ENCODE data around the gene NSD1. TPM values are rescaled to one million over a fixed set of nuclear protein-coding genes. Genes with fewer than 3 reads are reported as not detected.

NSD1 gene
- total and polyA plus RNA-seq, 7 experiments from 2014 or later = 57.0 to 126 (median 114) TPM

DNA sequence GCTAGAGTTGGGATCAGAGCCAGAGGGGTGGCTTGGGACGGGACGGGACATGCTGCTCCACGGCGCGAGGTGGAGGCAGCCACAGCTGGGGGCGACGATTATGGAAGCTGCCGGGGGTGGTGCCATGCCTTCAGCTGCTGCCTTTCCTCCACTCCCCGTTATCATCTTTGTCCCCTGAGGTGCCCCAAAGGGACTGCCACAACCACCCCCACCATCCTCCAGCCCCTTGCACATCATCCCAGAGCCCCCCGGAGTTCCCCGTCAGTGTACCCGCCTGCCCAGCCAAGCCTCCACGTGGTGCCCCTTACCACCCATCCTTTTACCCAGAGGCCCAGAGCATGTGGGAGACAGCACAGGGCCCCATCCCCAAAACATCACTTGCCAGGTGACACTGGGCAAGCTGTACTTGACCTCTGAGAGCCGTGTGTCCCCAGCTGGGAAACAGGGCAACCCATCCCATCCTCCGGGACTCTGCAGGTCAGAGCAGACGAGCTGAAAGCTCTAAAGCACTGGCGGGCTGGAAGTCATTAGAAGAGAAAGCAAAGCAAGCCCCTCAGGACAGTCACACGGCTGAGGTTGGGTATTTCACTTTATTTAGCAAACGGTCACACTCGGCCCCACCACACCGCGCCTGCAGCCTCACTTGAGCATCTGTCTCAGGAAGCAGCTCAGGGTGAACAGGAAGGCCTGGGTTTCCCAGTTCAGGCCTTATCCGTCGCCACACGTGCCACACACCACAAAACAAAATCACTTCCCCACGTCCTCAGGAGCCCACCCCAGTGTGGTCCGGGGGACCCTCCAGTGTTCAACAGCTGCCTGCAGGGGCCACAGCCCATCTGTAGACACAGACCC lies 197.6 kb downstream of the NSD1 start:
- Histone ChIP-seq H3K9me3 (ENCODE audit: control insufficient read depth in 2 of 3, low read length in 3 of 3) (no peaks in the 10 kb centered on the region), H3K27me3 (ENCODE audit: control insufficient read depth in 2 of 2, insufficient read depth in 2 of 2, low read length in 2 of 2) (no peaks in the 10 kb centered on the region), H3K4me1 (ENCODE audit: control insufficient read depth in 2 of 2, insufficient read depth in 2 of 2, low read length in 2 of 2) (no peaks in the 10 kb centered on the region), H3K36me3 (ENCODE audit: control insufficient read depth in 2 of 3, insufficient read depth in 3 of 3, low read length in 3 of 3) (peaks cover 0 to 70% (median 33%) of the 10 kb centered on the region in 3 experiments), H3K4me3 (ENCODE audit: low read length) (no peak overlapping the region), H3K27ac (ENCODE audit: low read depth, low read length) (no peak overlapping the region)
- DNase-seq = no peak
- Mint-ChIP-seq H3K4me3 (no peak overlapping the region), H3K9me3 (no peaks in the 10 kb centered on the region), H3K27me3 (no peaks in the 10 kb centered on the region), H3K27ac (peak overlapping the region in 5 of 9 donors; percentile 26 to 52 (median 39)), H3K36me3 (peaks cover 14 to 43% (median 16%) of the 10 kb centered on the region in 5 donors), H3K4me1 (peaks cover 0 to 30% (median 8%) of the 10 kb centered on the region in 7 donors)
- peak; percentile 30 for ATAC-seq
- intact Hi-C loops (cut with micrococcal nuclease) = no loop called here
- CTCF ChIA-PET = no interaction called here
- POLR2A ChIA-PET = interaction anchor here (0.7 to 1.8 kb wide), 2 partner anchors 13 to 36 kb away, joined by 3 to 4 read pairs; no protein-coding TSS in a partner anchor

DNA sequence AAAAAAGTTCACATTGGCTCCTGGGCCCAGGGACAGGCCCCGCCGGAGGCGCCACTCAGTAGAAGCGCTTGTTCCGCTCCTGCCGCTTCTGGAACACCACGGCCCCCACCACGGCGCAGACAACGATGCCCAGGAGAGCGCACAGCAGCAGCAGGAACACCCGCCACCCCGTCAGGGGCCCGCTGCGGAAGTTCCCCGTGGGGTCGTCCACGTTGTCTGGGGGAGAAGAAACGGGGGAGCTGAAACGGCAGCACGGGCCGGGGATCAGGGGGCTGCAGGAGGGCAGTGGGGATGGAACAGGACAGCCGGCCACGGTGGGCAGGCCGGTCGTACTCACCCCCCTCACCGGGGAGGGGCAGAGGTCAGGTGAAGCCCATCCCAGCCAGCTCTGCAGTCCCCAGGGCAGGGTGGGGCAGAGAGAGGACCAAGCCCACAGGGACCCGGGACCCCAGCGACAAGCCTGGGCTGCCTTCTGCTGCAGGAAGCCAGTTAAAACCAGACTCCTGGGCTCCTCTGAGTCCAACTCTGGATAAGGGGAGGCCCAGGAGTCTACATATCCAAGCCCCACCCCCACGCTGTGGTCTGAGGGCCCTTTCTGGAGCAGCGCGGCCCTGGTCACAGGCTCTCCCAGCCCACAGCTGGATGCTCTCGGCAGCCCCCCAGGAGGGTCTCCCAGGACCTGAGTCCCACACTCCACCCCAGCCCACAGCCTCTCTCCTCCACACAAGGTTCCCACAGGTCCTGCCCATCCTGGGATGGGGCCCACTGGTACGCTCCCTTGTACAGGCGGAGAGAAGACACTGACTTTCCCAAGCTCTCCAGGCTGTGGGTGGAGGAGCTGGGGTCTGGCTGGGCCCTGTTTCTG lies 198.7 kb downstream of the NSD1 start:
- no peak overlapping the region for H3K27ac Mint-ChIP-seq
- H3K27me3 ChIP-seq (ENCODE audit: control insufficient read depth in 2 of 2, insufficient read depth in 2 of 2, low read length in 2 of 2) = no peaks in the 10 kb centered on the region
- no peaks in the 10 kb centered on the region for H3K4me1 ChIP-seq (ENCODE audit: control insufficient read depth in 2 of 2, insufficient read depth in 2 of 2, low read length in 2 of 2)
- H3K27me3 Mint-ChIP-seq = no peaks in the 10 kb centered on the region
- DNase-seq (no peak), ATAC-seq (no peak)
- intact Hi-C loops (cut with micrococcal nuclease) = no loop called here
- peaks cover 16 to 48% (median 18%) of the 10 kb centered on the region in 5 donors for H3K36me3 Mint-ChIP-seq
- no peaks in the 10 kb centered on the region for H3K9me3 ChIP-seq (ENCODE audit: control insufficient read depth in 2 of 3, low read length in 3 of 3)
- no peak overlapping the region for H3K4me3 Mint-ChIP-seq
- peaks cover 0 to 81% (median 40%) of the 10 kb centered on the region in 3 experiments for H3K36me3 ChIP-seq (ENCODE audit: control insufficient read depth in 2 of 3, insufficient read depth in 3 of 3, low read length in 3 of 3)
- H3K4me3 ChIP-seq (ENCODE audit: low read length) = no peak overlapping the region
- CTCF ChIA-PET = interaction anchor here (0.6 kb wide), 1 partner anchor 123 kb away, joined by 3 read pairs; no protein-coding TSS in a partner anchor
- no peak overlapping the region for H3K27ac ChIP-seq (ENCODE audit: low read depth, low read length)
- POLR2A ChIA-PET = interaction anchor here (1.8 kb wide), 1 partner anchor 12 kb away, joined by 4 read pairs; no protein-coding TSS in a partner anchor
- H3K9me3 Mint-ChIP-seq = no peaks in the 10 kb centered on the region
- H3K4me1 Mint-ChIP-seq = peaks cover 0 to 26% (median 7%) of the 10 kb centered on the region in 7 donors

DNA sequence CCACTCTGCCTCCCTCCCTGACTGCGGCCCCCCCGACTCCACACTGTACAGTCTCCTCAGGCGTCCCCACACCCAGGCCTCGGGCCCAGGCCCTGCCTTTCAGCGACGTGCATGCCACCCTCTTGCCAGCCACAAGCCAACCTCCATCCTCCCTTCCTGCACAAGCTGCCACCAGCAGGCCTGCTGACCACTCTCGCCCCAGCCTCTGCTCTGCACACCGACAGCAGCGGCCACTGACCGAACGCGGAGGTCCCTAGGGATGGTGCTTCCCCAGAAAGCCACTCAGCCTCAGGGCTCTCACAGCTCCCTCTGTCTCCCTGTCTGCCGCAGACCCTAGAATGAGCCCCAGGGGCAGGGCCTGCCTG lies 199.3 kb downstream of the NSD1 start:
- CTCF ChIA-PET = interaction anchor here (0.6 kb wide), 1 partner anchor 122 kb away, joined by 3 read pairs; no protein-coding TSS in a partner anchor
- Mint-ChIP-seq H3K27me3 (no peaks in the 10 kb centered on the region), H3K4me1 (peaks cover 0 to 25% (median 4%) of the 10 kb centered on the region in 7 donors), H3K9me3 (no peaks in the 10 kb centered on the region), H3K4me3 (no peak overlapping the region), H3K27ac (no peak overlapping the region), H3K36me3 (peaks cover 16 to 54% (median 18%) of the 10 kb centered on the region in 5 donors)
- DNase-seq (no peak), ATAC-seq (no peak)
- POLR2A ChIA-PET = interaction anchor here (1.8 kb wide), 1 partner anchor 11 kb away, joined by 4 read pairs; no protein-coding TSS in a partner anchor
- intact Hi-C loops (cut with micrococcal nuclease) = no loop called here
- H3K9me3 ChIP-seq (ENCODE audit: control insufficient read depth in 2 of 3, low read length in 3 of 3) = no peaks in the 10 kb centered on the region
- H3K4me3 ChIP-seq (ENCODE audit: low read length) = no peak overlapping the region
- no peaks in the 10 kb centered on the region for H3K27me3 ChIP-seq (ENCODE audit: control insufficient read depth in 2 of 2, insufficient read depth in 2 of 2, low read length in 2 of 2)
- no peak overlapping the region for H3K27ac ChIP-seq (ENCODE audit: low read depth, low read length)
- peaks cover 0 to 87% (median 46%) of the 10 kb centered on the region in 3 experiments for H3K36me3 ChIP-seq (ENCODE audit: control insufficient read depth in 2 of 3, insufficient read depth in 3 of 3, low read length in 3 of 3)
- H3K4me1 ChIP-seq (ENCODE audit: control insufficient read depth in 2 of 2, insufficient read depth in 2 of 2, low read length in 2 of 2) = no peaks in the 10 kb centered on the region

DNA sequence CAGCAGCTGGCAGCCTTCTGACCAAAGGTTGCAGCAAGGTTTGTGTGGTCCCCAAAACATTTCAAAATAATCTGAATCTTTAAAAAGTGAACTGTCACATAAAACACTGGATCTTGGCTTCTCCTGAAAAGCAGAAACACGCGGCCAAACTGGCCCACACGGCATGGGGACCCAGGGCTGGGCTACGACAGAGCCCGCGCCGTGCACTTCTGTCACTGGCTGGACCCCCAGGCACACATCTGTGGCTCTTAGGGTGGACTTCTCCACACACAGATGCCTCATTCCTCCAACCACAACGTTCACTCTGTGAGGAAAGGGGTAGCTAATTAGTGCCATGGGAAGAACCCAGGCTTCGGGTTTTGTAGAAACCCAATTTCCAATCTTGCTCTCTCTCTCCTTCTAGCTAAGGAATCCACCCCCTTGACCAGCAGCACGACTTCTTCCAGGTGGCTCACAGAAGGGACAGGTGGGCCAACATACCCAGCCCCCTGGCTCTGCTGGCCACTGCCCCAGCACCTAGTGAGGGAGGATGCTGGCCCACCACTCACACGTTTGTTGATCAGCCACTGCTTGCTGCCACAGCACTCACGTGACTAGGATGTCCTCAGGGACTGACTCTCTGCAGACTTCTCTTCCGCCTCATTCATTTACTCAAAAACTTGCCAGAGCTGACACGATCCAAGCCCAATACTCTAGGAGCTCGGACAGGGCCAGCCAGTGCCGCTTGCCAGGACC lies 200.0 kb downstream of the NSD1 start:
- H3K27ac ChIP-seq (ENCODE audit: low read depth, low read length) = no peak overlapping the region
- Mint-ChIP-seq H3K9me3 (no peaks in the 10 kb centered on the region), H3K4me1 (peaks cover 0 to 25% (median 4%) of the 10 kb centered on the region in 7 donors), H3K36me3 (peaks cover 16 to 54% (median 18%) of the 10 kb centered on the region in 5 donors), H3K27ac (peak overlapping the region in 2 of 9 donors; percentile 15 to 64), H3K27me3 (no peaks in the 10 kb centered on the region), H3K4me3 (no peak overlapping the region)
- no peaks in the 10 kb centered on the region for H3K4me1 ChIP-seq (ENCODE audit: control insufficient read depth in 2 of 2, insufficient read depth in 2 of 2, low read length in 2 of 2)
- DNase-seq (no peak), ATAC-seq (no peak)
- H3K27me3 ChIP-seq (ENCODE audit: control insufficient read depth in 2 of 2, insufficient read depth in 2 of 2, low read length in 2 of 2) = no peaks in the 10 kb centered on the region
- ChIA-PET CTCF (no interaction called here), POLR2A (no interaction called here)
- no peaks in the 10 kb centered on the region for H3K9me3 ChIP-seq (ENCODE audit: control insufficient read depth in 2 of 3, low read length in 3 of 3)
- intact Hi-C loops (cut with micrococcal nuclease) = no loop called here
- H3K4me3 ChIP-seq (ENCODE audit: low read length) = no peak overlapping the region
- peaks cover 0 to 94% (median 49%) of the 10 kb centered on the region in 3 experiments for H3K36me3 ChIP-seq (ENCODE audit: control insufficient read depth in 2 of 3, insufficient read depth in 3 of 3, low read length in 3 of 3)

DNA sequence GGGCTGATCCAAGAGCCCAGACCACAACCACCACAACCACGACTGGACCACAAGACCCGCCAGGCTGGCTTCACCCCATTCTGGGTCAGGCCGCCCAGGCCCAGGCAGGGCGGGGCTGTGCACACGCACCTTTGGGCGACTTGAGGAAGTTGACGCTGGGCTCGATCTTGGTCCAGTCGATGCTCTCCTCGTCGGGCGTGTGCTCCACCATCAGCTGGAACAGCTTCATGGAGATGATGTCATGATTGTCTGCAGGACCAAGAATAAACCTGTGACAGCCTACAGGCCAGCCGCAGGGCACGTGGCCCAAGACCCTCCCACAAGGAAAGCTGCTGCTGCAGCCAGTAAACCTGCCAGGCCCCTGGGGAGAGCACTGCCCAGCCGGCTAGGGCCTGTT lies 200.6 kb downstream of the NSD1 start:
- H3K27ac Mint-ChIP-seq = no peak overlapping the region
- H3K4me1 Mint-ChIP-seq = peaks cover 0 to 27% (median 4%) of the 10 kb centered on the region in 7 donors
- no peaks in the 10 kb centered on the region for H3K27me3 ChIP-seq (ENCODE audit: control insufficient read depth in 2 of 2, insufficient read depth in 2 of 2, low read length in 2 of 2)
- H3K27me3 Mint-ChIP-seq = no peaks in the 10 kb centered on the region
- H3K9me3 ChIP-seq (ENCODE audit: control insufficient read depth in 2 of 3, low read length in 3 of 3) = no peaks in the 10 kb centered on the region
- CTCF ChIA-PET = no interaction called here
- POLR2A ChIA-PET = no interaction called here
- no peaks in the 10 kb centered on the region for H3K9me3 Mint-ChIP-seq
- DNase-seq (no peak), ATAC-seq (no peak)
- peaks cover 0 to 100% (median 49%) of the 10 kb centered on the region in 3 experiments for H3K36me3 ChIP-seq (ENCODE audit: control insufficient read depth in 2 of 3, insufficient read depth in 3 of 3, low read length in 3 of 3)
- H3K4me3 ChIP-seq (ENCODE audit: low read length) = no peak overlapping the region
- H3K4me3 Mint-ChIP-seq = no peak overlapping the region
- peaks cover 16 to 54% (median 18%) of the 10 kb centered on the region in 5 donors for H3K36me3 Mint-ChIP-seq
- intact Hi-C loops (cut with micrococcal nuclease) = no loop called here
- no peaks in the 10 kb centered on the region for H3K4me1 ChIP-seq (ENCODE audit: control insufficient read depth in 2 of 2, insufficient read depth in 2 of 2, low read length in 2 of 2)
- H3K27ac ChIP-seq (ENCODE audit: low read depth, low read length) = no peak overlapping the region

Measured in naive thymus-derived CD4-positive, alpha-beta T cell (primary cell).